Psoas muscle (tissue), 8 donors: ENCODE results near the gene NFKBIZ. TPM values are rescaled to one million over a fixed set of nuclear protein-coding genes. Genes with fewer than 3 reads are reported as not detected.

Experiments
- ATAC-seq, 4 donors: fragments of 200-7000 bp; cut with Tn5 transposase; one replicate each; pipeline ENCODE4 v1.9.1; 2020; ENCODE audit warnings: moderate library complexity in 3 of 4, mild to moderate bottlenecking in 2 of 4
- DNase-seq, 2 donors: peaks; one replicate each; pipeline ENCODE4 v3.0.0-alpha.2; 2020
- H3K27ac ChIP-seq: fragments of 200-600 bp; one replicate; pipeline ENCODE4 v1.8.0; 2022
- H3K27me3 ChIP-seq, 3 donors: fragments of 200-600 bp in 1 of 3; one replicate each; pipeline versions ENCODE4 v1.6.1 to v1.8.0; 2013 to 2022; ENCODE audit warnings: low read length in 2 of 3, mild to moderate bottlenecking in 2 of 3, moderate library complexity in 1 of 3; ENCODE audit not compliant: insufficient read depth in 3 of 3
- H3K36me3 ChIP-seq, 2 donors: fragments of 200-600 bp in 1 of 2; one replicate each; pipeline versions ENCODE4 v1.6.1 to v1.8.0; 2013 to 2022; ENCODE audit warnings: low read depth in 1 of 2, mild to moderate bottlenecking in 1 of 2, moderate library complexity in 1 of 2; ENCODE audit not compliant: insufficient read depth in 1 of 2
- H3K4me1 ChIP-seq: fragments of 200-600 bp; one replicate; pipeline ENCODE4 v1.8.0; 2022
- H3K4me3 ChIP-seq: fragments of 200-600 bp; one replicate; pipeline ENCODE4 v1.8.0; 2022; ENCODE audit warnings: mild to moderate bottlenecking
- H3K9me3 ChIP-seq: fragments of 200-600 bp; one replicate; pipeline ENCODE4 v1.8.0; 2022
- WGBS, 3 donors: extraction: QIAGEN DNeasy Blood & Tissue Kit; methylation state at CpG; one replicate each; pipeline versions ENCODE4 v1.1.6 to v1.1.7; 2013; 5-methylcytosine and 5-hydroxymethylcytosine counted together
- intact Hi-C, 2 donors: fragments of 100-400 bp; cut with DNase I; formaldehyde crosslinking; loops; one replicate each; pipeline versions ENCODE4 v1.11.0 to v1.14.2; 2022
- polyA plus RNA-seq, 3 donors: library from polyadenylated mRNA; stranded (reverse); fragments of 200-250 nt; gene quantifications; one replicate each; pipeline ENCODE4 v1.2.3, GENCODE V29; 2013
- total RNA-seq, 4 donors: library from RNA; stranded (reverse); fragmentation: NEBNext Ultra II Directional in 2 of 4; extraction: Animal tissue kit (Norgen Biotek cat#: 25700) in 2 of 4; gene quantifications; one replicate each; pipeline versions ENCODE4 v1.2.1 to v1.2.4, GENCODE V29; 2021 to 2023
- TF ChIP-seq, protein P1 (sequence below): fragments of 200-600 bp; IDR thresholded peaks from one replicate; pipeline ENCODE4 v1.8.0; 2022; ENCODE audit warnings: antibody characterized with exemption
- donor health status: healthy with polysubstance abuse.
- donor health status: DM: no; HTN: no; CAD: no; lungs with moderate emphysema.
- donor health status: Bipolar disorder and iron deficiency.
- donor health status: healthy.
- donor health status: DM: yes; HTN: yes; CAD: no.
- donor health status: DM: no; HTN: no; CAD: no.
- donor health status: DM: no; HTN: no; CAD: no.
- donor health status: DM: yes; HTN: yes; CAD: no.

NFKBIZ gene
- total and polyA plus RNA-seq, 7 donors: 3.0 to 12.5 (median 8.6) TPM

GRCh38 chr3:101814835-101815234 lies 34.5 kb upstream of the NFKBIZ start:
- Histone ChIP-seq H3K9me3 (peaks cover 3% of the 10 kb centered on the region), H3K4me1 (peaks cover 15% of the 10 kb centered on the region), H3K27me3 (no peaks in the 10 kb centered on the region), H3K4me3 (no peak overlapping the region), H3K27ac (no peak overlapping the region), H3K36me3 (peaks cover 3 to 30% of the 10 kb centered on the region in 2 donors)
- WGBS, 3 donors: 37 to 57% (median 55%) methylated on average over 3 of the region's 3 CpGs
- peak in 1 of 4 donors; percentile 29 for ATAC-seq
- TF ChIP-seq, protein P1, sequence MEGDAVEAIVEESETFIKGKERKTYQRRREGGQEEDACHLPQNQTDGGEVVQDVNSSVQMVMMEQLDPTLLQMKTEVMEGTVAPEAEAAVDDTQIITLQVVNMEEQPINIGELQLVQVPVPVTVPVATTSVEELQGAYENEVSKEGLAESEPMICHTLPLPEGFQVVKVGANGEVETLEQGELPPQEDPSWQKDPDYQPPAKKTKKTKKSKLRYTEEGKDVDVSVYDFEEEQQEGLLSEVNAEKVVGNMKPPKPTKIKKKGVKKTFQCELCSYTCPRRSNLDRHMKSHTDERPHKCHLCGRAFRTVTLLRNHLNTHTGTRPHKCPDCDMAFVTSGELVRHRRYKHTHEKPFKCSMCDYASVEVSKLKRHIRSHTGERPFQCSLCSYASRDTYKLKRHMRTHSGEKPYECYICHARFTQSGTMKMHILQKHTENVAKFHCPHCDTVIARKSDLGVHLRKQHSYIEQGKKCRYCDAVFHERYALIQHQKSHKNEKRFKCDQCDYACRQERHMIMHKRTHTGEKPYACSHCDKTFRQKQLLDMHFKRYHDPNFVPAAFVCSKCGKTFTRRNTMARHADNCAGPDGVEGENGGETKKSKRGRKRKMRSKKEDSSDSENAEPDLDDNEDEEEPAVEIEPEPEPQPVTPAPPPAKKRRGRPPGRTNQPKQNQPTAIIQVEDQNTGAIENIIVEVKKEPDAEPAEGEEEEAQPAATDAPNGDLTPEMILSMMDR: no peak
- intact Hi-C loops: loop anchor here in 1 of 2 donors (5.0 to 10.0 kb wide), 2 partner anchors 170 to 412 kb away; no protein-coding TSS in a partner anchor
- DNase-seq: no peak

GRCh38 chr3:101816215-101817149 lies 32.8 kb upstream of the NFKBIZ start:
- no peaks in the 10 kb centered on the region for H3K9me3 ChIP-seq
- peaks cover 14% of the 10 kb centered on the region for H3K4me1 ChIP-seq
- intact Hi-C loops: loop anchor here in 1 of 2 donors (10.0 kb wide), 1 partner anchor 168 kb away; no protein-coding TSS in a partner anchor
- DNase-seq (no peak), ATAC-seq (no peak)
- no peak overlapping the region for H3K27ac ChIP-seq
- no peak overlapping the region for H3K4me3 ChIP-seq
- WGBS, 3 donors: 77 to 80% (median 79%) methylated on average over 4 of the region's 4 CpGs
- TF ChIP-seq, protein P1: no peak
- peaks cover 3 to 40% of the 10 kb centered on the region in 2 donors for H3K36me3 ChIP-seq
- no peaks in the 10 kb centered on the region for H3K27me3 ChIP-seq

DNA sequence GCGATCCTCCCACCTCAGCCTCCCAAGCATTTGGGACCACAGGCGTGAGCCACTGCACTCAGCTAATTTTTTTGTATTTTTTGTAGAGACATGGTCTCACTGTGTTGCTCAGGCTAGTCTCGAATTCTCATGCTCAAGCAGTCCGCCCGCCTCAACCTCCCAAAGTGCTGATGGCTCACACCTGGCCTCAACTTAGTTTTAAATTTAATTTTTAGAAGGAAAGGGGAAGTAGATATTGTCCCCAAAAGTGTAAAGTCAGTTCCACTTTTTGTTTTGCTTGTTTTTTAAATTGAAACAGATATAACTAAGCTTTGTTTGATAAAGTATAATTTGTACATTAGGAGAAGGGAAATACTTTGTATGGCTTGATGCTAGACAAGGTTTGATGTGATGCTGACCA lies 31.3 kb upstream of the NFKBIZ start:
- TF ChIP-seq, protein P1: no peak
- no peak overlapping the region for H3K27ac ChIP-seq

GRCh38 chr3:101819649-101820206 lies 29.6 kb upstream of the NFKBIZ start:
- Histone ChIP-seq H3K27ac (no peak overlapping the region), H3K27me3 (no peaks in the 10 kb centered on the region), H3K36me3 (peaks cover 3 to 48% of the 10 kb centered on the region in 2 donors), H3K4me3 (no peak overlapping the region), H3K4me1 (peaks cover 3% of the 10 kb centered on the region), H3K9me3 (no peaks in the 10 kb centered on the region)
- WGBS, 3 donors: 89 to 96% (median 93%) methylated on average over 2 of the region's 2 CpGs
- no peak for ATAC-seq
- DNase-seq: no peak
- TF ChIP-seq, protein P1: no peak
- intact Hi-C loops: loop anchor here in 1 of 2 donors (10.0 kb wide), 1 partner anchor 165 kb away; no protein-coding TSS in a partner anchor

More for the DNA sequence above, 31.3 kb upstream of the NFKBIZ start:
- 94 to 99% (median 98%) methylated on average over 5 of the region's 5 CpGs for WGBS, 3 donors
- DNase-seq (no peak), ATAC-seq (no peak)
- peaks cover 3 to 48% of the 10 kb centered on the region in 2 donors for H3K36me3 ChIP-seq
- no peaks in the 10 kb centered on the region for H3K27me3 ChIP-seq
- no peak overlapping the region for H3K4me3 ChIP-seq
- intact Hi-C loops: loop anchor here in 1 of 2 donors (10.0 kb wide), 1 partner anchor 167 kb away; no protein-coding TSS in a partner anchor
- H3K4me1 ChIP-seq: peaks cover 14% of the 10 kb centered on the region
- no peaks in the 10 kb centered on the region for H3K9me3 ChIP-seq
